Hepatic stellate cell (primary cell): ENCODE data around the gene DCST1.

Source experiments
- DNase-seq: peaks from one replicate; pipeline ENCODE4 v3.0.0; 2011; ENCODE audit warnings: low spot score

The DCST1 gene

DNA sequence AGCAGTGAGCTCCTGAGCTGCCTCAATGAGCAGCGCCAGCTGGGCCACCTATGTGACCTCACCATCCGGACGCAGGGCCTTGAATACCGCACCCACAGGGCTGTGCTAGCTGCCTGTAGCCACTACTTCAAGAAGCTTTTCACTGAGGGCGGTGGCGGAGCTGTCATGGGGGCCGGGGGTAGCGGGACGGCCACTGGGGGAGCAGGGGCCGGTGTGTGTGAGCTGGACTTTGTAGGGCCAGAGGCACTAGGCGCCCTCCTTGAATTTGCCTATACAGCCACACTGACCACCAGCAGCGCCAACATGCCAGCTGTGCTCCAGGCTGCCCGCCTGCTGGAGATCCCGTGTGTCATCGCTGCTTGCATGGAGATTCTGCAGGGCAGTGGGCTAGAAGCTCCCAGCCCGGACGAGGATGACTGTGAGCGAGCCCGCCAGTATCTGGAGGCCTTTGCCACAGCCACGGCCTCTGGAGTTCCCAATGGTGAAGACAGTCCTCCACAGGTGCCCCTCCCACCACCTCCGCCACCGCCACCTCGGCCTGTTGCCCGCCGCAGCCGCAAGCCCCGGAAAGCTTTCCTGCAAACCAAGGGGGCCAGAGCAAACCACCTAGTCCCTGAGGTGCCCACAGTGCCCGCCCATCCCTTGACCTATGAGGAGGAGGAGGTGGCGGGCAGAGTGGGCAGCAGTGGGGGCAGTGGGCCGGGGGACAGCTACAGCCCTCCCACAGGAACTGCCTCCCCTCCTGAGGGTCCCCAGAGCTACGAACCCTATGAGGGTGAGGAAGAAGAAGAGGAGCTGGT, 18.7 kb upstream of the DCST1 start:
- DNase-seq = no peak

DNA sequence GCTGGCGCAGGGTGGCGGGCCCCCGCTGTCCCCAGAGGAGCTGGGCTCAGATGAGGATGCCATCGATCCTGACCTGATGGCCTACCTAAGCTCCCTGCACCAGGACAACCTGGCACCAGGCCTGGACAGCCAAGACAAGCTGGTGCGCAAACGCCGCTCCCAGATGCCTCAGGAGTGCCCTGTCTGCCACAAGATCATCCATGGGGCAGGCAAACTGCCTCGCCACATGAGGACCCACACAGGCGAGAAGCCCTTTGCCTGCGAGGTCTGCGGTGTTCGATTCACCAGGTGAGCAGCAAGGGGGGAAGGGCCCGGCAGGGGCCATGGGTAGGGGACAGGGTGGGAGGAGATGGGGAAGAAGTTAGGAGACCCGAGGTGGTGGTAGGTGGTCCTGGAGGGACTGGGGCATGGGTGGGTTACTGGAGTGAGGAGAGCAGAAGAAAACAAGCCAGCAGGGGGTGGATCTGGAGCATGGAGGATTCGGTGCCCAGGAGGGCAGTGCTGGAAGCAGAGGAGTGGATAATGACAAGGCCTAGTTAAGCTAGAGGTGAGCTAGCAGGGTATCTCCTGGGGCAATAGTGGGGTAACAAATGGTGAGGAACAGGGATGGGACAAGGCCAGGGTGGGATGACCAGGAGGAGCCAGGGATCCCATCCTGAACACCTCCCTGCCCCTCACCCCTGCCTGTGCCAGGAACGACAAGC, 17.9 kb upstream of the DCST1 start:
- no peak for DNase-seq

DNA sequence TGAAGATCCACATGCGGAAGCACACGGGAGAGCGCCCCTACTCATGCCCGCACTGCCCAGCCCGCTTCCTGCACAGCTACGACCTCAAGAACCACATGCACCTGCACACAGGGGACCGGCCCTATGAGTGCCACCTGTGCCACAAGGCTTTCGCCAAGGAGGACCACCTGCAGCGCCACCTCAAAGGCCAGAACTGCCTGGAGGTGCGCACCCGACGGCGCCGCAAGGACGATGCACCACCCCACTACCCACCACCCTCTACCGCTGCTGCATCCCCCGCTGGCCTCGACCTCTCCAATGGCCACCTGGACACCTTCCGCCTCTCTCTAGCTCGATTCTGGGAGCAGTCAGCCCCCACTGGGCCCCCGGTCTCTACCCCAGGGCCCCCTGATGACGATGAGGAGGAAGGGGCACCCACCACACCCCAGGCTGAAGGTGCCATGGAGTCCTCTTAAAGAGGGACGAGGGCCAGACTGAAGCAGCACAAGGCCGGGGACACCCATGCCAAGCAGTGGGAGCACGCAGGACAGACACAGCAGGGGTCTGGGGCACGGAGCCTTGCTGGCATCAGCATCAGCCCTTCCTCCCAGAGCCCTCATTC, 17.3 kb upstream of the DCST1 start:
- no peak for DNase-seq

DNA sequence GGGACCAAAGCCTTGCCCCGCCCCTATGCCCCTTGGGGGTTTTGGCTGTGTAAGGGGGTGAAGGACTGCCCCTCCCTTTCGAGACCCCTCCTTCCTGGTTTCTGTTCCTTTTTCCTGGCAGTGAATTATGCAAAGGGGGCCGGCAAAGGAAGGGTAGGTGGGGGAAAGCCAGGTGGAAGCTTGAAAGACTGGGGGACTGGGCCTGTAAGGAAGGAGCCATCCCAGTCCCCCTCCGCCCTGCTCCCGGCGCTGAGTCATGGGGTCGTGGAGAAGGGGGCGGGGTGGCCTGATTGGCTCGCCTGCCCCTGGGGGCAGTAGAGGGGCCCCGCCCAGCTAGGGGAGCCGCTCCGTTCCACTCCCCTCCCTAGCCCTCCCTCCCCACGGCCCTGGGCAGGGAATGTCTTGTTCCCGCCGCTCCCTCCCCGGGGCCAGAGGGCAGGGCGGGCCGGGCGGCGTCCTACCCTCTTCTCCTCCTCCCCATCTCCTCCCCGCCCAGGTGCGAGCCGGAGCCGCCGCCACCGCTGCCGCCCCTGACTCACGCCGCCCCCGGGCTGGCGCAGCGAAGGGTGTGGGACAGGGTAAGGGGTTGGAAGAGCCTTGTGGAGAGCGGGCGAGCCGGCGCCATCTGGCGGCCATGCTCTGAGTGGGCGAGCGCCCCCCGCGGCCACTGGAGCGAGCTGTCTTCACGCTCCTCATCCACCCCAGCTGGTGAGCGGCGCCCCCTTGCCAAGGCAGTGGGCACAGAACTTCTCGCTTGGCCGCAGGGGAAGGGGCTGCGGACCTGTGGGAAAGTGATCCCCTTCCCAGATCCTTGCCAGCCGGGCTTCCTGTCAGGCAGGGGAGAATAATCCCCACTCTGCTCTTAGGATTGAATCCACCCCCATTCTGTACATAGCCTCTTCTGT, 16.3 kb upstream of the DCST1 start:
- DNase-seq = peak; percentile 87

DNA sequence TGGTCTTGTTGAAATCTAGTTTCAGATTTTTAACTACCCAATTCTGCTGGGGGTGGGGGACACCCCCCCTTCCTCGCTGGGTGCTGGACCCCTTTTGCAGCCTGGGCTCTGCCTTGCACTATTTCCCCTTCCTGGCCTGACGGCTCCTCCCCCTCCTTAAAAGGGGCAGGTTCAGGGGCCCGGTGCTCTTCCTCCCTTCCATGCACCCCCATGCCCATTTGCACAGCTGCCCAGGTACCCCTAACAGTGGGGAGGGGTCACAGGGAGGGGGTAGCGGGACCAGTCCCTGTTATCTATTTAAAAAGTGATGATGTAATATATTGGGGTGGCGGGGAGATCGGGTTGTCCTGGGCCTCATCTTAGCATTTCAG, 15.7 kb upstream of the DCST1 start:
- DNase-seq = no peak

DNA sequence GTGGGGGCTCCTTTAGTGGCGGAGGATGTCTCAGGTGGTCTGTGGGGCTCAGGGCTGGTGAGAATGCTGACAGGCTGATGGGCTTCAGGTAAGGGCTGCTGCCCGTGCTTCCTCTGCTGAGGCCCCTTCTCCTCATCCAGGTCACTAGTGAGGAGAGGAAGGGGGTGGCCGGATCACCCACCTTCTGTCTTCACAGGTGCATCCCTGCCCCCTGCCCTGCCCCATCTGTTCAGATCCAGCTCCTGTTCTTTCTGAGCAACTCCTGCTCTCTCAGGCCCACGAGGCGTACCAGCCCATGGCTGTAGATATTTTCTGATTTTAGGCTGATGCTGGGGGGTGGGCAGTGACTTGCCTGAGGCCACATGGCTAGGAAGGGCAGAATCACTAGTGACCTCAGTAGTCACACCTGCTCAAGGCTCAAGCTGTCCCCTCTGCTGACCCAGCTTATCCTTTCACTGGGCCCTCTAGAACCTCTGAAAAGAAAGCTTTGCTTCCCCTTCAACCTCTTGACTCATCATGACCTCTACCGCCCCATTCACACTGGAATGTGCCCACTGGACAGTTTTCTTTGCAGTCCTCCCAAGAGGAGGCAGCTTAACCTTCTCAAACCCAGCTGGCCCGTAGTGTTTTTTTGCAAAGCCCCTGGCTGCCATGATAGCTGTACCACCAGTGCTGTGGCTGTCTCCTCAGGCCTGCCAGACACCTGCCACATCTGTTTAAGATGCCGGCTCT, 14.8 kb upstream of the DCST1 start:
- no peak for DNase-seq

DNA sequence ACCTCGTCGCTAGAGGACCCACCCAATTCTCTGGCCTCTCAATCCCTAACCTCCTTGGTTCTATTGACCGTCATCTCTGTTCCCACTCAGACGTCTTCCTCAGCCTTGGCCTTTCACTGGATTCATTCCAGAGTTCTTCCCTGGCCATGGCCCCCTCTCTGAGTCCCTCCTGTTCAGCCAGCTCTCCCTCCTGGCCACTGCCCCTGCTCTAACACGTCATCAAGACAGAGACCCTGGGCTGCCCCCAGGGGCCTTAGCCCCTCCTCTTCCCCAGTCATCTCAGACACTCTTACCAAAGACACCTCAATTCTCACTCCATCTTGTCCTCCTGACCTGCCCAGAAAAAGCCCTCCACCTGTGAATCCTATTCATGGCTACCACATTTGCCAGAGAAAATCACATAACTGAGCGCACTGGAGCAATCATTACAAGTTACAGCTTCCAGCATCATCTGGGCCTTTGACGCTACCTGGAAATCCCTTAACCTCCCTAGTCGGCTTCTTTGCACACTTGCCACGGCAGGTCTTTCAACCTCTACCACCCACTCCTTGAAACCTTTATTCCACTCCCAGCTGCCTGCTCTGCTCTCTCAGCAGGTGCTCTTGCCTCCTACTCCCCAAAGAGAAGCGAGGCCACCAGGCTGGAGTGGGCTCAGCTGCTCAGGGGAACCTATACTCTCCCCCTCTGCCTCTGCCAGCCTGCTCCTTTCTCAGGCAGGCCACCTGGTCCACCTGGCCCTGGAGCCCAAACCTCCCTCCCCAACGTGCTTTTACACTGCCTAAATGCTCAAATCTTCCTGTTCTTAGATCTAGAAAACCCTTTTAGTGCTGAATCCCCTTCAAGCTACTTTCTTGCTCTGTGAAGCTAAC, 14.0 kb upstream of the DCST1 start:
- no peak for DNase-seq

DNA sequence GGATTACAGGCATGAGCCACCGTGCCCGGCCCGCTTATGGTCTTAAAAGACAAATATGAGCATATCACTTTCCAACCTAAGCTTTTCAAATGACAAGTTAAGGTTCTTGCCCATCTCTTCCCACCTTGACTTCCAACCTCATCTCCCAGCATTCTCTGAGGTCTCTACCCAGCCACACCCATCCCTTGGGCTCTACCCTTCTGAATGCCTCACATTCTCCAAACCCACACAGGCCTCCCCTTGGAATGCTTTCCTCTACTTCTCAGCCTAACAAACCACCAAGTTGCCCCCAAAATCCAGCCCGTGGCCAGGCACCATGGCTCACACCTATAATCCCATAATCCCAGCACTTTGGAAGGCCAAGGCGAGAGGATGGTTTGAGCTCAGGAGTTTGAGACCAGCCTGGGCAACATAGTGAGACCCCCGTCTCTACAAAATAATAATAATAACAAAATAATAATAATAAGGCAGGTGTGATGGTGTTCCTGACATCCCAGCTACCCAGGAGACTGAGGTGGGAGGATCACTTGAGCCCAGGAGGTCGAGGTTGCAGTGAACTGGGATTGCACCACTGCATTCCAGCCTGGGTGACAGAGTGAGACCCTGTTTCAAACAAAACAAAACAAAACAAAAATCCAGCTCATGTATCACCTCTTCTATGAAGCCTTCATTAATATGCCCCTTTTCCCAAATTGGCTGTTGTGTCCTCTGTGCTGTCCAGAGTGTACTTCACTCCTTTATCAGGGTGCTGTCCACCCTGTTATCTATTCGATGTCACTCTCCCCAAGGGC, 11.3 kb upstream of the DCST1 start:
- no peak for DNase-seq

DNA sequence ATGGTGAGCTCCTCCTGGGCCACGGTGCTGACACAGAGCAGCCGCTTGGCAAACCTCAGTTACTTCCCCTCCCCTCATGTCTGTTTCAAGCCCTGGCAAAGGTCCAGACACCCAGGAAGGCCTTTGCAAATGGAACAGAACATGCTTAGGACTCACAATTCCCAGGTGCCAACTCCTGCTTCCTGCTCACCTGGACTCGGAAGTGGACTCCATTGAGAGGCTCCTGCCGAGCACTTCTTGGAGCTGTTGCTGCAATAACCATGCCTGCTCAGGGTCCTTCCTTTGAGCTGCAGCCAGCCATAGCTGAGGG, 10.7 kb upstream of the DCST1 start:
- DNase-seq = no peak

DNA sequence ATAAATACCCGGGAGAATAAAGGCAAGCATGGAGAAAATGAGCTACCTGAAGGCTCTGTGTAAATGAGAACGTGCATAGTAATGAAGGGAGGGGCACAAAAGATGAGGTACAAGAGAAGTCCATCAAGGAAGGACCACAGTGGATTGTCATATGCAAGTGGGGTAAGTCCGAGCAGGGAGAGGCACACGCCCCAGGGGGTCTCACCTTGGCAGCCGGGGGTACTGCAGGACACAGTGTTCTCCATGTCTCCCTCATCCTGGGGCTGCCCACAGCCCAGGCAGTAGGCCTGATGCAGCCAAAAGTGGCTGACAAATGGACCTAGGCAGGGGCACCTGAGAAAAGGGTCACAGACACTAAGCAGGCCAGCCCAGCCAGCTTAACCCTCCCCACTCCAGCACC, 10.0 kb upstream of the DCST1 start:
- DNase-seq = no peak

DNA sequence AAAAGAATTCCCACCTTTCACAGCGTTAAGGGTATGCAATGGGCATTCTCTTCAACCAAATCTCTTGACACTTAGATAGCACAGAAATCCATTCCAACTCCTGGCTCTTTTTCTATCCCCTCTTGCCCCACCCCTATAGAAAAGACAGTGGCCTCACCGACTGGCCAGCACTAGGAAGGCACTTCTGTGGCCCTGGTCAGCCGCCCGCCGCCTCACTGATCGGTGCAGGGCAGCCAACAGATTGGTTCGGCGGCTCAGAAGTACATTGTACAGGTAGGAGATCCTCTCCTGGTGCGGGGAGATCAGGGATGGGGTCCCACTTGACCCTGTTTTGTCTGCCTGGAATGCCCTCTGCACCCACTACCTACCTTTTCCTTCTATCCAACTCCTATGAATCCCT, 9.3 kb upstream of the DCST1 start:
- no peak for DNase-seq

DNA sequence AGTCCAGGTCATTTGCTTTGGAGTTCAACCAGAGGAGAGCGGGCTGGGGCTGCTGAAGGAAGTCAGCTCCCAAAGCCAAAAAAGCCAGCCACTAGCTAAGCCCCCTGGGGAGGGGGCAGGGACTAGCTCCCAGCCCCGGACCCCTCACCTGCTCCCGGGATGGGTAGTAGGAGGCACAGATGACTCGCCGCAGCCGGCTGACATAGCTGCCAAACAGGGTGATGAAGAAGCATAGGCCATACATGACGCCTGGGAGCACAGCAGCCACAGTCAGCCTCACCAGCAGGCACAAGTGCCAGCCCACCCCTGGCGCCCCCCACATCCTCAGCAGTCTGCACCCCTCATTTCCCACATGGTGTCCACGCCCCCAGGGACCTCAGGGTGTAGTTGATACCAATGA, 7.5 kb upstream of the DCST1 start:
- no peak for DNase-seq

DNA sequence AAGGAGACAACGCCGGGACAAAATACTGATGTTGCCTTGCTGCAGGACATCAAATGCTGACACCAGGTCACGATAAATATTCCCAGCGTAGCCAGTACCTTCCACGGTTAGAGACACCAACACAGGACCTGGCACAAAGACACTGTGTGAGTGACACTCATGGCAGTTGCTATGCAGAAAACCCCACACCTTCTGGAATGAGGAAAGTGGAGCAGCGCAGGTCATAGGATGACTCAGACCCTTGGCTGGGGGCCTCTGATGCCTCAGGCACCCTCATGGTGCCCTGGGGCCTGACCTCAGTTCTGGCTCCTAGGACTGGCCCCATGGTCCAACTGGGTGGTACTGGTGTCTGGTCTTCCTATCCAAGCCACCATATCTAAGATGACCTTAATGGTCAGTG, 7.0 kb upstream of the DCST1 start:
- DNase-seq = no peak

DNA sequence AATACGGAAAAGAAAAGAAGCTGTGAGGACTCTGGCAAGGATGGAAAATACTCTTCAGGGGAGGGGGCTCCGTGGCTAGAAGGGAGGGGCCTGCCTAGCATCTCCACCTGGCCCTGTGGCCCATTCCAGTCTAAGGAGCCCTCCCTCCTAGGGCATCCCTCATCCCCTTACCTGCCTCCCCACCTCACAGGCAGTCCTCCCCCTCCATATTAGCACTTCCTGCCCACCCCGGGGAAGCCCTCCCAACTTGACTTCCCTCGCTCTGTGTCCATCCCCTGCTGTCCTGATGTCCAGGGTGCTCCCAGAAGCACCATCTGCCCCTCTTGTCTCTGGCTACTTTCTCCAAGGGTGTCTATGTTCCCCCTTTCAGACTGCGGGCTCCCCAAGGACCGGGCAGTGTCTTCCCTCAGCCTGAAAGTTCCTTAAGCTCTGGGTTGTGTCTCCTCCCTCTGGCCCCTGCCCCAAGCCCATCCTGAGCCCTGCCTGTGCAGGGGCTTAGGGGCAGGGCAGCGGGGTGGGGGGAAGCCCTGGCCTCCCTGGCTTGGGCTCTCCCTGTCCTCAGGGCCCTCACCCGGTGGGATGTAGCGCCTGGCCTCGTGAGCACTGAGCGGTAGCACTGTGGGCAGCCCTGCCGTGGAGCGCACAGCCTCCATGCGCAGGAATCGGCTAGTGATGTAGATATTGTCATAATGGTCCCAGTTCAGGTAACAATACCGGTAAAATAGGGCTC, 3.9 kb upstream of the DCST1 start:
- no peak for DNase-seq

DNA sequence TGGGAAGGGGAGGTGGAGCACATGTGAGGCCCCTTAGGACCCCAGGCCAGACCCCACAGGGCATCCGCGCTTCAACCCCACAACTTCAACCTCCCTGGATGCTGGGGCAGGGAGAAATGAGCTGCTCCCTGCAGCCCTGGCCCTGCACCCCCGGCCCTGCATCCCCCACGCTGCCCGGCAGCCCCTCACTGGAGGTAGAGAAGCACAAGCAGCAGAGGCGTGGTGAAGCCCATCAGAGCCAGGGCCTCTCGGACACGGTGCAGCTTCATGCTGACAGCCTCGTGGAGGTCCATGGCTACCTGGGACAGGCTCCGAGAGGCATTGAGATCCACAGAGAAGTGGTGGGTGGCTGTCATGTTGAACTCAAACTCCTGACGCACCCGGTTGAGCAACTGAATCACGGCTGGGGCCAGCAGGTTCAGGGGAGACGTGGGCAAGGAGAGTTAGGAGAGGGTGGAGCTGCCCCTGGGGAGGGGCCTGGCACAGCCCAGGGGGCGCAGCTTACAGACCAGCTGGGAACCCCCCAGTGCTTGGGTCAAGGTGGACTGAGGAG, 3.3 kb upstream of the DCST1 start:
- no peak for DNase-seq

DNA sequence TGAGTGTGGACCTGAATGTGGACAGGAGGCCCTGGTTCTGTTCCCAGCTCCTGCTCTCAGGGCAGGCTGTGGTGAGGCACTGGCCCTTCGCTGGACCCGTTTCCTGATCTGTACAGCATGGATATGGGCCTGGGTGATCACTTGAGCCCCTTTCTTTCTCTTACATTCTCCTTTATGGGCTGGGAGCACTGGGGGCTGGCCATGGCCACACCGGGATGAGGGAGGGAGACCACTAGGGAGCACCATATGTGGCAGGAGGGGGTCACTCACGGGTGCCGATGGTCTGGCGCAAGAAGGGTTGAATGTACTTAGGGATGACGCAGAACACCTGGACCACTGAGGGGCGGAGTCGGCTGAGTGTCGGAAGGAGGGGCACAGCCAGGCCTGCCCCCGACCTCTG, 2.7 kb upstream of the DCST1 start:
- DNase-seq = no peak

DNA sequence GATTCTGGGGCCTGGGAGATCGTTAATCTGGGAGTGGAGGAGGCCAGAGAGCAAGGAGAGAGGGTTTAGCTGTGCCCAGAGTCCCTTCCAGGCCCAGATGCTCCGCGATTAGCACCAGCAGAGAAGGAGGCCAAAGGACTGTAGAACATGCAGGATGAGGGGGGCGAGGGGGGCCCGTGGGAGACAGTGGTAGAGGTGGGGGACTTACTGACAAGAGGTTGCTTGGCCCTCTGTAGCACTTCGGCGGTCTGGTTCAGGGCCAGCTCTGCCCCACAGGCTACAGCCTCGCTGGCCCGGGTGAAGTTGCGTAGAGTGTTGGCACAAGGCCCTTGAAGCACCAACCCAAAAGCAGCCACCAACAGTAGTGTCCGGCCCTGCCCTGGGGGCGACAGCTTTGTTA, 738 bp upstream of the DCST1 start:
- no peak for DNase-seq

DNA sequence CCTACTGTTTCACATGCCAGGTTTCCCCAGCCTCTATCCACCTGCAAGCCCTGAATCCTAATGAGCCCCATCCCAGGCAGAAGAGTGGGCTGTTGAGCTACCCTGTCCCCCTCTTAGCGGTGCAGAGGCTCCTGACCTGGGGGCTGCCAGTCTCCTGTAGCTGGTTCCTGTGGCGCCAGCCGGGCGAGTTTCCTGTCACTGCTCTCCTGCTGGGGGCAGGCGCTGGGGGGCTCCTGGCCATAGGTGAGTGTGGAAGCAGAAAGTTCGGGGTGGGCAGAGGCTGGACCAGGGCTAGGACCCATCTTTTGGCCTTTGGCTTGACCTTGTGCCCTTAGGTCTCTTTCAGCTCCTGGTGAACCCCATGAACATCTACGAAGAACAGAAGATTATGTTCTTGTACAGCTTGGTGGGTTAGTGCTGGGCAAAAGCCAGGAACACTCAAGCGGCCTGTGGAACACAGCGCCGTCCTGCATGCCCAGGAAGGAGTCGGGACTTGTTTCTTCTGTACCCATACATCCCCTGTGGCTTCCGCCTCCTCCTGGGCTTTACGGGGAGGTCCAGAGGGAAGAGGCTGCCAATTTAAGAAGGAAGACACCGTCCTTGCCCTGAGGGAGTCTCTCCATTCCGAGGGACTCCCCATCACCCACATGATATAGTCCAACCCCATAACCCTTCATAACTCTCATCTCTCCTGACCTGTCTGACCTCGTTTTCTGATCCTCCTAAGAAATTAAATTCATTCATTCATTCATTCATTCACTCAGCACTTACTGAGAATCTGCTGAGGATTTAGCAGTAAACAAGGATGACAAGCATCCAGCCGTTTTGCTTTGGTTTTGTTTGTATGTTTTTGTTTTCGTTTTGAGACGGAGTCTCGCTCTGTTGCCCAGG, 939 bp downstream of the DCST1 start:
- no peak for DNase-seq
